NCI-H774 (cell line): ENCODE results near the gene CCDC150.
"Not testable (repeated sequence)": the region's sequence is repeated elsewhere in the genome, so short reads cannot be mapped to it uniquely, and the experiment has no call there.

Experiments used
- DNase-seq: peaks from one replicate; lab custom pipeline; 2025; lab: John Stamatoyannopoulos, UW

CCDC150 gene

DNA sequence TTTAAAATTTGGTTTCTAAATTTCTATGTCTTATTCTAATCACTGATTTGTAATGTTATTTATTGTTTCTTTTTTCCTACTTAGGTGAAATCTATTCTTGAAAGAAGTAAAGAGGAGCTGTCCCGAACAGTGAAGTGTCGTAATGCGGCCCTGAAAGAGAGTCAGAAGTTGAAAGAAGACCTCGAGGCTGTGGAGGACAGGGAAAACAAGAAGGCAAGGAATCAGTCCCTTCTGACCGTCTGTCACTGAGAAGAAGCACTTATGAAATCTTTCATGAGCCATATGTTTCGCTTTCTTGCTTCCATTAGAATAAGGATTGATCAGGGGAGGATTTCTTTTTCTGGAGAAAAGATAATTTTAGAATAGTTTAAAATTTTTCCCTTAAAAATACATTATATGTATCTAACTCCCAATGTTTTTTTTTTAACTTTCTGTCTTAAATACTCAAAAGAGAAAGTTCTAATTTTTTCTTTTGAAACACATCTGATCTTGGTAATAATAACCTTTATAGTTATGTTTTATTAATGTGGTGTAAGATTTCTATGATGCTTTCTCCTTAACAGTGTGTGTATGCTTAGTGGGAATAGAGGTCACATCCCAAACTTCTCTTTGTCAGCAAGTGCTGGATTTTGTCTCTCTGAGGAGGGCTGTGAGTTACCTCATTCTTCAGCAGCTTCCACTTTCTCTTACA is 79.0 kb downstream of the CCDC150 start:
- no peak for DNase-seq

DNA sequence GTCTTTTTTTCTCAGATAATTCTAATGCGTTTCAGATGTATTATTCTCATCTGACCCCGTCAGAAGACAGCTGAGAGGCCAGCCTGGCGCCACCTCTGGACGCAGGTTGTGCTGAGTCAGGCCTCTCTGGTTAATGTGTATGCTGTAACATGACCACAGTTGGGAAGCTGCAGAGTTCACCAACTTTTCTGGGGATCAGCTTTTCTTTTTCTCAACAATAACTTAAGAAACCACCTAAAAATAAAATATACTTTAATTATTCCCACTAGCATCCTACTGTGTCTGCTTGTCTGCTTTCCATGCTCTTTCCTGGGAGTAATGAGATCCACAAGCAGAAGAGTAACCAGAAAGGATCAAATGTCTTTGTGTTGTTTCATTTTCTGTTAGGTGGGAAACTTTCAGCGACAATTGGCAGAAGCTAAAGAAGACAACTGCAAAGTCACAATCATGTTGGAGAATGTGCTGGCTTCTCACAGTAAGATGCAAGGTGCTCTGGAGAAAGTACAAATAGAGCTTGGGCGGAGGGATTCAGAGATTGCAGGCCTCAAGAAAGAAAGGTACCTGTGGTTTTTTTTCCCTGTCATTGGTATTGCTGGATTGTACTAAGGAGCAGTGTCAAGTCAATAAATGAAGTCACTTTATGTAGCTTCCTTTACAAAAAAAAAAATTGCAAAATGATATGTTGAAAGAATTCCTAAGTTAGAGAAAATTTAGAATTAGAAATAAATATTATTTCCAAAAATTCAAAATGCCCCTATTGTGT is 79.8 kb downstream of the CCDC150 start:
- DNase-seq = no peak

GRCh38 chr2:196723571-196723970 is 84.1 kb downstream of the CCDC150 start:
- DNase-seq = no peak

- no peak for DNase-seq
These were observed 85.7 kb downstream of the CCDC150 start for GRCh38 chr2:196725218-196725617.

DNA sequence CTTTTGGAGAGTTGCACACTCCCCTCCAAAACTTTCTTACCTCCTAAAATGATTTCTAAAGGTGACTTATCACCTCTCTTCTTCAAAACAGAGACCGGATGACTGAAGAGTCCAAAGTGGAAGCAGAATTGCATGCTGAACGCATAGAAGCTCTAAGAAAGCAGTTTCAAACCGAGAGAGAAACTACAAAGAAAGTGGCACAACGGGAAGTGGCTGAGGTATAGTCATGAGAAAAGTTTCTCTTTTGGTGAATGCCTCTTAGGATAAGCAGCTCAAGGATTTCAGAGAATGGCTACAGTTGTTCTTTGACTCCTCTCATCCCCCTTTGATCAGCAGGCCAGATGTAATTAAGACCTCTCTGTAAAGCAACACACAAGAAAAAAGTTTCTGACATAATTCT is 86.4 kb downstream of the CCDC150 start:
- no peak for DNase-seq

DNA sequence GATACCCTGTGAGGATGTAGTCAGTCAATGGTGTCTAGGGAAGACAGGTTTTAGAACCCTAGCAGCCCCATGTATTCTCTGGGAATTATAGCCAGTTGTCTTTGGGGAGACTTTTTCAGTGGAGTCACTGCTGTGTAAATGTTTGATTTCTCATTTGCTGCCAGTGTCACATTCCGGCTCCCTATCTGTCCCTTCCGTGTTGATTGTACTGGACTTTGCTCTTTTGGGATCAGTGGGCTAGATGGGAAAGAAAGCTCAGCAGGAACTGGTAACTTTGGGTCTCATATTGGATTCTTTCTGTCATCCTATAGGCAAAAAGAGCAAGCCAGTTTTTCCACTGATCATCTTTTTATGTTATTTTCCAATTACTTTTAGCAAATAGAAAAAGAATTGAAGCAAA is 89.9 kb downstream of the CCDC150 start:
- no peak for DNase-seq

- not testable (repeated sequence) for DNase-seq
These were observed 97.1 kb downstream of the CCDC150 start for GRCh38 chr2:196736646-196737045.

DNA sequence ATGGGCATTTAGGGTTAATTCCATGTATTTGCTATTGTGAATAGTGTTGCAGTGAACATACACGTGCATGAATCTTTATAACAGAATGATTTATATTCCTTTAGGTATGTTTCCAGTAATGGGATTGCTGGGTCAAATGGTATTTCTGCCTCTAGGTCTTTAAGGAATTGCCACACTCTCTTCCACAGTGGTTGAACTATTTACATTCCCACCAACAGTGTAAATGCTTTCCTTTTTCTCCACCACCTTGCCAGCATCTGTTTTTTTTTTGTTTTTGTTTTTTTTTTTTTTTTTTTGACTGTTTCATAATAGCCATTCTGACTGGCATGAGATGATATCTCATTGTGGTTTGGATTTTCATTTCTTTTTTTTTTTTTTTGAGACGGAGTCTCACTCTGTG is 97.5 kb downstream of the CCDC150 start:
- no peak for DNase-seq

- DNase-seq = no peak
These were observed 99.5 kb downstream of the CCDC150 start for GRCh38 chr2:196739031-196739430.

DNA sequence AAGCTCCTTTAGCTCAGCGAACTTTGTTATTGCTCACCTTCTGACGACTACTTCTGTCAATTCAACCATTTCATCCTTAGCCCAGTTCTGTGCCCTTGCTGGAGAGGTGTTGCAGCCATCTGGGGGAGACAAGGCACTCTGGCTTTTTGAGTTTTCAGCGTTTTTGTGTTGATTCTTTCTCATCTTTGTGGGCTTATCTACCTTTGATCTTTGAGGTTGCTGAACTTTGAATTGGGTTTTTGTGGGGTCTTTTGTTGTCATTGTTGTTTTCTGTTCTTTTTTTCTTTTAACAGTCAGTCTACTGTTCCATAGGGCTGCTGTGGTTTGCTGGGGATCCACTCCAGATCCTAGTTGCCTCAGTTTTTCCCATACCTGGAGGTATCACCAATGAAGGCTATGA is 102.7 kb downstream of the CCDC150 start:
- DNase-seq = no peak

DNA sequence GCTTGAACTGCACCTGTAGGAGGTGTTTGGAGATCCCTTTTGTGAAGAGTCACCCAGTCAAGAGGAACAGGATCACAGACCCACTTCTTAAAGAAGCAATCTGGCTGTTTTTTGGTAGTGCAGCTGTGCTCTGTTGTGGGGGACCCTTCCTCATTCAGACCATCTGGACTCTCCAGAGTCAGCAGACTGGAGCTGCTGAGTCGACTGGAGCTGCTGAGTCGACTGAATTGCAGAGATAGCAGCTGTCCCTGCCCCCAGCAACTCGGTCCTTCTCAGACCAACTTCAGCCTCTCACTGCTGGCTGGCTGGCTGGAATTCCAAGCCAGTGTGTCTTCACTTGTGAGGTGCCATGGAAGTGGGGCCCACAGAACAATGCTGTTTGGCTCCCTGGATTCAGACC is 103.2 kb downstream of the CCDC150 start:
- DNase-seq = no peak

GRCh38 chr2:196743165-196743564 is 103.7 kb downstream of the CCDC150 start:
- no peak for DNase-seq

- no peak for DNase-seq
These were observed 106.2 kb downstream of the CCDC150 start for GRCh38 chr2:196745711-196746110.

DNA sequence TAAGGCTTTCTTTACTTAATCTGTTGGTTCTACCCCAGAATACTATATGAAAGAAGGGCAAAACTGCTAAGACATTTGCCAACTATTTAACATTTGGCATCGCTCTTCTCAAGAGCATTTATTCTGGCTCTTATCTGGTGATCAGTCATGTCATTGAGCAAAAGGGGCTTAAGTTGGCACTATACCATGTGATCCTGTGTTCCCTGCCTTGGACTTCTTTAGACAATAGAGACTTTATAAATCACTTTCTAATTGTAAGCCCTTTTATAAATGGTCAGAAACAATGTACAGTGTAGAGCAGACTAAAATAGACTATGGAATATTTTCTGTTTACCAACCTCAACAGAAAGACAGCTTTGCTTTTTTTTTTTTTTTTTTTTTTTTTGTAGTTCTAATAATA is 107.9 kb downstream of the CCDC150 start:
- DNase-seq = no peak

GRCh38 chr2:196748123-196748522 is 108.6 kb downstream of the CCDC150 start:
- no peak for DNase-seq

DNA sequence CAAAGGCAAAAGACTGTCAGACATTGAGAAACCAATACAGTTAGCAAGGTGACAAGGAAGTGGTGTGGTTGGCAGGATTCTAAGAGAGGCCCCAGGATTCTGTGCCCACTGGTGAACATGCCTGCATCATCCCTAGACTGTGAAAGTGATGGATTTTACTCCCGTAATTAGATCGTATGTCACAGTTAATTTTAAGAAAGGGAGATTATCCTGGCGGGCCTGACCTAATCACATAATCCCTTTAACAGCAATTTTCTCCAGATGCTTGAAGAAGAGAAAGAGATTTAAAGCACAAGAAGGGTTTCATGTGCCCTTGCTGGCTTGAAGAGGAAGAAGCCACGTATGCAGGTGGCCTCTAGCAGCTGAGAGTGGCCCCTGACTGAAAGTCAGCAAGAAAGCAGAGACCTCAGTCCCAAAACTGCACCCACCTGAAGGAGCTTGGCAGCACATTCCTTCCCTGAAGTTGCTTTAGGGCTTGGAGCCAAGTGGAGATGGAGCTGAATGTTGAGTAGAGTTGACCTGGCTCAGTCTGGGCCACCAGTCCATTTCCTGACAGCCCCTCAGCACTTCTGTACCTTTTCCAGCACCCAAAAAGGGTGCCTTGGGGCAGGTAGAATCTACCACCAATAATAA is 110.9 kb downstream of the CCDC150 start:
- no peak for DNase-seq

- no peak for DNase-seq
These were observed 111.6 kb downstream of the CCDC150 start for GRCh38 chr2:196750977-196751631.

DNA sequence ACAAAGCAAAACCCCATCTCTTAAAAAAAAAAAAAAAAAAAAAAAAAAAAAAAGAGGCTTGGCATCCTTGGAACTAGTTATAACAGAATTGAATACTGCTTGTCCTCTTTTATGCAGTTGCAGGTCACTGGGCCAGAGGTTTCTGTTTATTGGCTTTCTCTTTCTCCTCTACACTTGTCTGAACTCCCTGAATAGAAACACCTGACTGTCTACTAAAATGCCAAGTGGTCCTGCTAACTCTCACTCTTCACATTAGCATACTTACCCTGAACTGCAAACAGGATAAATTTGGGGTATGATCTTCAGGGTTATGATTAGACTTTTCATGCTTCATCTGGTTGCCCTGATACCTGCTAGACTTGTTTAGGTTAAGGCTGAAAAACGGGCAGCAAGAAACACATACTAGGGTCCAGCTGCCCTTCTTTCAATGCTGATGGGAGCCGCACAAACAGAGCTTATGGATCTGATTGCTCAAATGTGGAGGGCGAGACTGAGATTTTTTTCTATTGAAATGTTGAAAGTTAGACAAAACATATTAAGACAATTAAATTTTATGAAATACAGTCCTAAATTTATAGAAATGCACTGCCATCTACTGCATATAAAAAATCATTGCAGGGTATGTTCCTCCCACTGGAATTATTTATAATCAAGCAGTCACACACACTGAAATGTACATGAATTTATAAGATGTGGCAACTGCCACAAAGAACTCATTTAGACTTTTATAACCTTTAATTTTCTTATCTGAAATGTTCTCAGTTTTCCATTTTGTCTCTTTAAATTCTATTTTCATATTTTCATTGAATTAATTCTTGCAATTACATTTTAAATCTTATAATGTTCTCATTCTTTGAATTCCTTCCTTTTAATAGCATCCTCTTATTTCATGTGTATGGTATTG is 119.2 kb downstream of the CCDC150 start:
- no peak for DNase-seq

GRCh38 chr2:196759378-196759706 is 119.8 kb downstream of the CCDC150 start:
- no peak for DNase-seq

GRCh38 chr2:196767101-196767500 is 127.6 kb downstream of the CCDC150 start:
- DNase-seq = no peak
